Measurements from ENCODE around the gene CPTP.

CPTP gene

DNA sequence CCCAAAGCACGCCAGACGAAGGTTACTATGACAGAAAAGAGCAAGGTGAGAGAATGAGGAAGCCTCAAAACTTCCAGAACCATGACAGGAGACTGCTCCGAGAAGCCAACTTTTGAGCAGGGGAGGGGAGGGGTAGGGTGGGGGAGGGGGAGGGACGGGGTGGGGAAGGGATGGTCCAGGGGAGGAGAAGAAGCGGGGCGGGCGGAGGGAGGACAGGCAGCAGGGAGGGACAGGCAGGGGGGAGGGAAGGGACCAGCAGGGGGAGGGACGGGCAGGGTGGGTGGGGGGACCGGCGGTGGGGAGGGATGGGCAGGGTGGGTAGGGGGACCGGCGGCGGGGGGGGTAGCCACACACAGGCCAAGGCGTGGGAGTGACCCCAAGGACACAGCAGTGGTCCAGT, 2.2 kb upstream of the CPTP start:
- no peaks in the 10 kb centered on the region for H3K9me3 ChIP-seq (ENCODE audit: control extremely low read depth in 1 of 5, control insufficient read depth in 4 of 5, insufficient read depth in 2 of 5, low read depth in 1 of 5, low read length in 4 of 5)
- H3K27ac ChIP-seq (ENCODE audit: insufficient read depth in 1 of 2, low read depth in 1 of 2, low read length in 2 of 2, poor library complexity in 1 of 2, severe bottlenecking in 2 of 2): no peak overlapping the region
- peaks cover 0 to 29% (median 27%) of the 10 kb centered on the region in 4 experiments for H3K4me1 ChIP-seq (ENCODE audit: control extremely low read depth in 1 of 4, control insufficient read depth in 4 of 4, insufficient read depth in 4 of 4, low read length in 3 of 4)
- 96% methylated on average over 4 of the region's 14 CpGs for WGBS (ENCODE audit: insufficient coverage)
- CTCF ChIA-PET: interaction anchor here (1.2 kb wide), 1 partner anchor 13 kb away, joined by 3 read pairs; no protein-coding TSS in a partner anchor
- peaks cover 4 to 49% (median 30%) of the 10 kb centered on the region in 4 experiments for H3K36me3 ChIP-seq (ENCODE audit: control insufficient read depth in 4 of 4, insufficient read depth in 4 of 4, low read length in 3 of 4)
- no peaks in the 10 kb centered on the region for H3K27me3 ChIP-seq (replicated peaks in 2 of 5; ENCODE audit: control insufficient read depth in 4 of 5, insufficient read depth in 5 of 5, low read length in 4 of 5)
- POLR2A ChIA-PET: no interaction called here
- no peak for DNase-seq
- H3K4me3 ChIP-seq (ENCODE audit: control insufficient read depth in 1 of 7, extremely low read depth in 1 of 7, insufficient read depth in 4 of 7, low read depth in 2 of 7, low read length in 6 of 7): no peak overlapping the region

DNA sequence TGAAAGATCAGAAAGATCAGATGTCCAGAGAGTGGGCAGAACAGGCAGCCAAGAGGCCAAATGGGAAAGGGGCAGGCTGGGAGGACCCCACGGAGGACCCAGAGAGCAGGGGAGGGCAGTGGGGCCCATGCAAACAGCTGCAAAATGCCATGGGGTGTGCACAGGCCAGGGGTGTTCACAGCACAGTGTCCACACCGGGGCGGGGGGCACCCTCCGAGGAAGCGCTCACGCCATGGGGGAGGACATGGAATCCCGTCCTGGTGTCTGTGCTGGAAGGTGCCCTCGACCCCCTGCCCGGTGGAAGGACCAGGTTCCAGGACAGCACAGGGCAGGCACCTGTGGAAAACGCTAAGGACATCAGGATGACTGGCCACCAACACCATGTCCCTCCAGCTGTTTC, 1.6 kb upstream of the CPTP start:
- no peak overlapping the region for H3K27ac ChIP-seq (ENCODE audit: insufficient read depth in 1 of 2, low read depth in 1 of 2, low read length in 2 of 2, poor library complexity in 1 of 2, severe bottlenecking in 2 of 2)
- H3K4me1 ChIP-seq (ENCODE audit: control extremely low read depth in 1 of 4, control insufficient read depth in 4 of 4, insufficient read depth in 4 of 4, low read length in 3 of 4): peaks cover 0 to 29% (median 27%) of the 10 kb centered on the region in 4 experiments
- no peak for DNase-seq
- no peaks in the 10 kb centered on the region for H3K9me3 ChIP-seq (ENCODE audit: control extremely low read depth in 1 of 5, control insufficient read depth in 4 of 5, insufficient read depth in 2 of 5, low read depth in 1 of 5, low read length in 4 of 5)
- H3K27me3 ChIP-seq (replicated peaks in 2 of 5; ENCODE audit: control insufficient read depth in 4 of 5, insufficient read depth in 5 of 5, low read length in 4 of 5): no peaks in the 10 kb centered on the region
- POLR2A ChIA-PET: no interaction called here
- H3K36me3 ChIP-seq (ENCODE audit: control insufficient read depth in 4 of 4, insufficient read depth in 4 of 4, low read length in 3 of 4): peaks cover 4 to 51% (median 30%) of the 10 kb centered on the region in 4 experiments
- 97% methylated on average over 10 of the region's 10 CpGs for WGBS (ENCODE audit: insufficient coverage)
- CTCF ChIA-PET: interaction anchor here (1.2 kb wide), 1 partner anchor 13 kb away, joined by 3 read pairs; no protein-coding TSS in a partner anchor
- no peak overlapping the region for H3K4me3 ChIP-seq (ENCODE audit: control insufficient read depth in 1 of 7, extremely low read depth in 1 of 7, insufficient read depth in 4 of 7, low read depth in 2 of 7, low read length in 6 of 7)

DNA sequence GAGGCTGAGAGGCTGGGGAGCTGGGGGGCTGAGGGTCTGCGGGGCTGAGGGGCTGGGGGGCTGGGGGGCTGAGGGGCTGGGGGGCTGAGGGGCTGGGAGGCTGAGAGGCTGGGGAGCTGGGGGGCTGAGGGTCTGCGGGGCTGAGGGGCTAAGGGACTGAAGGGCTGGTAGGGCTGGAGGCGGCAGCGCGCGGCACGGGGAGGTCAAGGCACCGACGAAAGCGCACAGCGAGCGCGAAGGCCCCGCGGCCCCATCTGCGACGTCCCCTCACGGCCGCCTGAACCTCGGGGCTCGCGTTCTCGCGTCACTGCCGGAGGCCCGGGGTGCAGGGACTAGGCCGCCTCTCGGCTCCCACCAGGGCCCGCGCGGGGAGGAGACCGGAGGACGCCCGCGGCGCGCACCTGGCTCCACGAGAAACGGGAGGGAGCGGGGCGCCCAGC, 498 bp upstream of the CPTP start:
- H3K27me3 ChIP-seq (replicated peaks in 2 of 5; ENCODE audit: control insufficient read depth in 4 of 5, insufficient read depth in 5 of 5, low read length in 4 of 5): no peaks in the 10 kb centered on the region
- peak overlapping the region; percentile 67 to 92 (median 86) for H3K4me3 ChIP-seq (ENCODE audit: control insufficient read depth in 1 of 7, extremely low read depth in 1 of 7, insufficient read depth in 4 of 7, low read depth in 2 of 7, low read length in 6 of 7)
- ChIA-PET POLR2A (no interaction called here), CTCF (no interaction called here)
- H3K9me3 ChIP-seq (ENCODE audit: control extremely low read depth in 1 of 5, control insufficient read depth in 4 of 5, insufficient read depth in 2 of 5, low read depth in 1 of 5, low read length in 4 of 5): no peaks in the 10 kb centered on the region
- under 1% methylated on average over 31 of the region's 41 CpGs for WGBS (ENCODE audit: insufficient coverage)
- H3K36me3 ChIP-seq (ENCODE audit: control insufficient read depth in 4 of 4, insufficient read depth in 4 of 4, low read length in 3 of 4): peaks cover 4 to 50% (median 29%) of the 10 kb centered on the region in 4 experiments
- H3K27ac ChIP-seq (ENCODE audit: insufficient read depth in 1 of 2, low read depth in 1 of 2, low read length in 2 of 2, poor library complexity in 1 of 2, severe bottlenecking in 2 of 2): peak overlapping the region; percentile 58 to 83
- DNase-seq: no peak
- peaks cover 0 to 29% (median 27%) of the 10 kb centered on the region in 4 experiments for H3K4me1 ChIP-seq (ENCODE audit: control extremely low read depth in 1 of 4, control insufficient read depth in 4 of 4, insufficient read depth in 4 of 4, low read length in 3 of 4)

DNA sequence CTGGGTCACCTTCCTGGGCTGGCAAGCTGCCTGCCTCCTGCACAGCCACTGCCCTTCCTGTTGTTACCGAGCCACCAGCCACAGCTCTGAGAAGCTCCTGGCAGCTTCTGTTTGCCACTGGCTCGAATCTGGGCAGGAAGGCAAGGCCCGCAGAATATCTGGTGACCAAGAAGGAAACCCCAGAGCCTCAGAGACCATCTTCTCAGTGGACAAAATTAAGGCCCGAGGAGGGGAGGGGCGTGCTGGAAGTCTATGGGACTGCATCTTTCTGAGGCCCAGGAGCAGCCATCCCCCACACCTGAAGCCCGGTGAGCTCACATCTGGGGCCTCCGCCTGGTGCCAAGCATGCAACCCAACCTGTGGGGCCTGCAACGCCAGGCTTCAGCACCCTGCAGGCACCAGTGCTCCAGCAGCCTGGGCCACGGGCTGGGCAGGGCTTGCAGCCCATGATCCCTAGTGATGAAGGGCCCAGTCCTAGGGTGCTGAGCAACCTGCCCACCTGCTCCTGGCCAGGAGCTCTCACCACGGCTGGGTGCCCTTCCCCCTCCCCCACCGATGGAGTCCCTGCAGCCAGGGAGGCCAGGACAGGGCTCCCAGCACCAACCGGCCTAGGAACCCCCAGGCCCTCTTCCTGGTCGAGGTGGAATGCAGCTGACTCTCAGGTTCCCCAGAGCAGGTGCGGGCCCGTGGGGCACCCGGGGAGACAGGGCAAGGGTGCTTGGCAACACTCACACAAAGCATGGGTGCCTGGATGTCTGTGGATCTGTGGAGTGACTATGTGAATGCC, 879 bp downstream of the CPTP start:
- Histone ChIP-seq H3K27me3 (replicated peaks in 2 of 5; ENCODE audit: control insufficient read depth in 4 of 5, insufficient read depth in 5 of 5, low read length in 4 of 5) (no peaks in the 10 kb centered on the region), H3K36me3 (ENCODE audit: control insufficient read depth in 4 of 4, insufficient read depth in 4 of 4, low read length in 3 of 4) (peaks cover 0 to 37% (median 19%) of the 10 kb centered on the region in 4 experiments), H3K4me1 (ENCODE audit: control extremely low read depth in 1 of 4, control insufficient read depth in 4 of 4, insufficient read depth in 4 of 4, low read length in 3 of 4) (peaks cover 0 to 29% (median 25%) of the 10 kb centered on the region in 4 experiments), H3K9me3 (ENCODE audit: control extremely low read depth in 1 of 5, control insufficient read depth in 4 of 5, insufficient read depth in 2 of 5, low read depth in 1 of 5, low read length in 4 of 5) (no peaks in the 10 kb centered on the region), H3K4me3 (ENCODE audit: control insufficient read depth in 1 of 7, extremely low read depth in 1 of 7, insufficient read depth in 4 of 7, low read depth in 2 of 7, low read length in 6 of 7) (peak overlapping the region; percentile 57 to 92 (median 86)), H3K27ac (ENCODE audit: insufficient read depth in 1 of 2, low read depth in 1 of 2, low read length in 2 of 2, poor library complexity in 1 of 2, severe bottlenecking in 2 of 2) (peak overlapping the region; percentile 74 to 91)
- WGBS (ENCODE audit: insufficient coverage): 47% methylated on average over 15 of the region's 16 CpGs
- peak in 2 of 3 donors; percentile 13 to 24 for DNase-seq
- CTCF ChIA-PET: interaction anchor here (0.7 kb wide), 1 partner anchor 273 kb away, joined by 3 read pairs; no protein-coding TSS in a partner anchor
- POLR2A ChIA-PET: interaction anchor here (1.1 kb wide), 1 partner anchor 11 kb away, joined by 3 read pairs; no protein-coding TSS in a partner anchor

DNA sequence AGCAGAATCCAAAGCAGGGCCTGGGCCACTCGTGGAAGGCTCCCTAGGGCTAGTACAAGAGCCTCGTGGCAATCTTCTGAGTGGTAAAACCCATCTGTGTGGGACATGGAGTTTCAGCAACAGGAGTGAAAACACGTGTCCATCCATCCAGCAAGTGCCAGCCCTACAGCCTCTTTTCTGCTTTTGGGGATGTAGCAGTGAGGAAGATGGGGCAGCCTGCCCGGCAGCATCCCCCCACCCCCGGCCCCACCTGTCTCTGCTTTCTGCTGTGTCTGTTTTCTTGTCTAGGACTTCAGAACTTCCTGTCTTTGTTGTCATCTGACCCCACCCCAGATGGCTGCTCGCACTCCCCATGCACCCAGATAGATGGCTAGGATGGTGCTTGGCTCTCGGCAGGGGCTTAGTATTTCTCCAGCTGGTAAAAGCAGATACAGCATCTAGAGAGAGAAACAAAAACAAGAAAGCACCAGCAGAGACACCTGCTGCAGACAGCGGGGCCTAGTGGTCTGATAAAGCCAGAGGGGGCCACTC, 1.5 kb downstream of the CPTP start:
- H3K4me3 ChIP-seq (ENCODE audit: control insufficient read depth in 1 of 7, extremely low read depth in 1 of 7, insufficient read depth in 4 of 7, low read depth in 2 of 7, low read length in 6 of 7): peak overlapping the region in 2 of 7 experiments; percentile 87 to 92
- H3K9me3 ChIP-seq (ENCODE audit: control extremely low read depth in 1 of 5, control insufficient read depth in 4 of 5, insufficient read depth in 2 of 5, low read depth in 1 of 5, low read length in 4 of 5): no peaks in the 10 kb centered on the region
- peaks cover 0 to 29% (median 25%) of the 10 kb centered on the region in 4 experiments for H3K4me1 ChIP-seq (ENCODE audit: control extremely low read depth in 1 of 4, control insufficient read depth in 4 of 4, insufficient read depth in 4 of 4, low read length in 3 of 4)
- H3K27ac ChIP-seq (ENCODE audit: insufficient read depth in 1 of 2, low read depth in 1 of 2, low read length in 2 of 2, poor library complexity in 1 of 2, severe bottlenecking in 2 of 2): peak overlapping the region in 1 of 2 experiments; percentile 91
- POLR2A ChIA-PET: no interaction called here
- 82% methylated on average over 4 of the region's 8 CpGs for WGBS (ENCODE audit: insufficient coverage)
- CTCF ChIA-PET: no interaction called here
- DNase-seq: no peak
- peaks cover 0 to 30% (median 15%) of the 10 kb centered on the region in 4 experiments for H3K36me3 ChIP-seq (ENCODE audit: control insufficient read depth in 4 of 4, insufficient read depth in 4 of 4, low read length in 3 of 4)
- H3K27me3 ChIP-seq (replicated peaks in 2 of 5; ENCODE audit: control insufficient read depth in 4 of 5, insufficient read depth in 5 of 5, low read length in 4 of 5): no peaks in the 10 kb centered on the region

DNA sequence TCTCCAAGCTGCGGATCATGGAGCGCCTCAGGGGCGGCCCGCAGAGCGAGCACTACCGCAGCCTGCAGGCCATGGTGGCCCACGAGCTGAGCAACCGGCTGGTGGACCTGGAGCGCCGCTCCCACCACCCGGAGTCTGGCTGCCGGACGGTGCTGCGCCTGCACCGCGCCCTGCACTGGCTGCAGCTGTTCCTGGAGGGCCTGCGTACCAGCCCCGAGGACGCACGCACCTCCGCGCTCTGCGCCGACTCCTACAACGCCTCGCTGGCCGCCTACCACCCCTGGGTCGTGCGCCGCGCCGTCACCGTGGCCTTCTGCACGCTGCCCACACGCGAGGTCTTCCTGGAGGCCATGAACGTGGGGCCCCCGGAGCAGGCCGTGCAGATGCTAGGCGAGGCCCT, 2.7 kb downstream of the CPTP start:
- ChIA-PET POLR2A (interaction anchor here (0.6 kb wide), 1 partner anchor 9 kb away, joined by 3 read pairs; no protein-coding TSS in a partner anchor), CTCF (no interaction called here)
- WGBS (ENCODE audit: insufficient coverage): 95% methylated on average over 39 of the region's 40 CpGs

DNA sequence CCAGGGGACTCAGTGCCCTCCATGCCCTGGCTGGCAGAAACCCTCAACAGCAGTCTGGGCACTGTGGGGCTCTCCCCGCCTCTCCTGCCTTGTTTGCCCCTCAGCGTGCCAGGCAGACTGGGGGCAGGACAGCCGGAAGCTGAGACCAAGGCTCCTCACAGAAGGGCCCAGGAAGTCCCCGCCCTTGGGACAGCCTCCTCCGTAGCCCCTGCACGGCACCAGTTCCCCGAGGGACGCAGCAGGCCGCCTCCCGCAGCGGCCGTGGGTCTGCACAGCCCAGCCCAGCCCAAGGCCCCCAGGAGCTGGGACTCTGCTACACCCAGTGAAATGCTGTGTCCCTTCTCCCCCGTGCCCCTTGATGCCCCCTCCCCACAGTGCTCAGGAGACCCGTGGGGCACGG, 3.7 kb downstream of the CPTP start:
- DNase-seq: no peak
- ChIA-PET CTCF (no interaction called here), POLR2A (no interaction called here)
- Histone ChIP-seq H3K4me3 (ENCODE audit: control insufficient read depth in 1 of 7, extremely low read depth in 1 of 7, insufficient read depth in 4 of 7, low read depth in 2 of 7, low read length in 6 of 7) (no peak overlapping the region), H3K9me3 (ENCODE audit: control extremely low read depth in 1 of 5, control insufficient read depth in 4 of 5, insufficient read depth in 2 of 5, low read depth in 1 of 5, low read length in 4 of 5) (no peaks in the 10 kb centered on the region), H3K4me1 (ENCODE audit: control extremely low read depth in 1 of 4, control insufficient read depth in 4 of 4, insufficient read depth in 4 of 4, low read length in 3 of 4) (peaks cover 0 to 21% (median 20%) of the 10 kb centered on the region in 4 experiments), H3K27me3 (replicated peaks in 2 of 5; ENCODE audit: control insufficient read depth in 4 of 5, insufficient read depth in 5 of 5, low read length in 4 of 5) (no peaks in the 10 kb centered on the region), H3K27ac (ENCODE audit: insufficient read depth in 1 of 2, low read depth in 1 of 2, low read length in 2 of 2, poor library complexity in 1 of 2, severe bottlenecking in 2 of 2) (no peak overlapping the region), H3K36me3 (ENCODE audit: control insufficient read depth in 4 of 4, insufficient read depth in 4 of 4, low read length in 3 of 4) (peaks cover 0 to 20% (median 11%) of the 10 kb centered on the region in 4 experiments)
- 99% methylated on average over 11 of the region's 15 CpGs for WGBS (ENCODE audit: insufficient coverage)

More for the DNA sequence above, 2.7 kb downstream of the CPTP start:
- Histone ChIP-seq H3K27ac (ENCODE audit: insufficient read depth in 1 of 2, low read depth in 1 of 2, low read length in 2 of 2, poor library complexity in 1 of 2, severe bottlenecking in 2 of 2) (no peak overlapping the region), H3K4me1 (ENCODE audit: control extremely low read depth in 1 of 4, control insufficient read depth in 4 of 4, insufficient read depth in 4 of 4, low read length in 3 of 4) (peaks cover 0 to 28% (median 25%) of the 10 kb centered on the region in 4 experiments), H3K27me3 (replicated peaks in 2 of 5; ENCODE audit: control insufficient read depth in 4 of 5, insufficient read depth in 5 of 5, low read length in 4 of 5) (no peaks in the 10 kb centered on the region), H3K9me3 (ENCODE audit: control extremely low read depth in 1 of 5, control insufficient read depth in 4 of 5, insufficient read depth in 2 of 5, low read depth in 1 of 5, low read length in 4 of 5) (no peaks in the 10 kb centered on the region), H3K4me3 (ENCODE audit: control insufficient read depth in 1 of 7, extremely low read depth in 1 of 7, insufficient read depth in 4 of 7, low read depth in 2 of 7, low read length in 6 of 7) (no peak overlapping the region), H3K36me3 (ENCODE audit: control insufficient read depth in 4 of 4, insufficient read depth in 4 of 4, low read length in 3 of 4) (peaks cover 0 to 22% (median 11%) of the 10 kb centered on the region in 4 experiments)
- no peak for DNase-seq
